ENCODE results near the gene PDSS2.

DNA sequence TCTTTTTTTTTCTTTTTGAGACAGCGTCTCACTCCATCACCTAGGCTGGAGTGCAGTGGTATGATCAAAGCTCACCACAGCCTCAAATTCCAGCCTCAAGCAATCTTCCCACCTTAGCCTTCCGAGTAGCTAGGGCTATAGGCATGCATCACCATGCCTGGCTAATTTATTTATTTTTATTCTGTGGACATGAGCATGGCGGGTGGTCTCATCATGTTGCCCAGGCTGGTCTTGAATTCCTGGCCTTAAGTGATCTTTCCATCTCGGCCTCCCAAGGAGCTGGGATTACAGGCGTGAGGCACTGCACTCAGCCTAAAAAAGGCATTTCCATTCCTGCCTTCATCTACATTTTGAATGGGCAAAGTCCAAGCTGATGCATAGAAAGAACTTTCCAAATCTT is 287.9 kb downstream of the PDSS2 start:
- TF ChIP-seq, protein P1, sequence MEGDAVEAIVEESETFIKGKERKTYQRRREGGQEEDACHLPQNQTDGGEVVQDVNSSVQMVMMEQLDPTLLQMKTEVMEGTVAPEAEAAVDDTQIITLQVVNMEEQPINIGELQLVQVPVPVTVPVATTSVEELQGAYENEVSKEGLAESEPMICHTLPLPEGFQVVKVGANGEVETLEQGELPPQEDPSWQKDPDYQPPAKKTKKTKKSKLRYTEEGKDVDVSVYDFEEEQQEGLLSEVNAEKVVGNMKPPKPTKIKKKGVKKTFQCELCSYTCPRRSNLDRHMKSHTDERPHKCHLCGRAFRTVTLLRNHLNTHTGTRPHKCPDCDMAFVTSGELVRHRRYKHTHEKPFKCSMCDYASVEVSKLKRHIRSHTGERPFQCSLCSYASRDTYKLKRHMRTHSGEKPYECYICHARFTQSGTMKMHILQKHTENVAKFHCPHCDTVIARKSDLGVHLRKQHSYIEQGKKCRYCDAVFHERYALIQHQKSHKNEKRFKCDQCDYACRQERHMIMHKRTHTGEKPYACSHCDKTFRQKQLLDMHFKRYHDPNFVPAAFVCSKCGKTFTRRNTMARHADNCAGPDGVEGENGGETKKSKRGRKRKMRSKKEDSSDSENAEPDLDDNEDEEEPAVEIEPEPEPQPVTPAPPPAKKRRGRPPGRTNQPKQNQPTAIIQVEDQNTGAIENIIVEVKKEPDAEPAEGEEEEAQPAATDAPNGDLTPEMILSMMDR (conservative IDR thresholded peaks at IDR 0.05 in 1 of 2, IDR thresholded peaks at IDR 0.05 in 1 of 2; ENCODE audit: extremely low read depth in 1 of 2, insufficient read depth in 1 of 2, low read depth in 1 of 2, low read length in 2 of 2) = no peak
- TF ChIP-seq EZH2 (IDR thresholded peaks at IDR 0.05; ENCODE audit: borderline replicate concordance, low read length) = no peak

All from mammary epithelial cell (primary cell).